Keratinocyte (primary cell): ENCODE measurements around the gene CCNY. TPM values are rescaled to one million over a fixed set of nuclear protein-coding genes. Genes with fewer than 3 reads are reported as not detected.

Experiments used
- DNase-seq: peaks from one replicate; pipeline ENCODE4 v3.0.0-alpha.2; 2011; ENCODE audit warnings: low read depth, missing footprints, low spot score
- FAIRE-seq: peaks from 2 replicates; lab custom pipeline; 2011; peaks lifted over from hg19 to GRCh38; lab: Jason Lieb, UNC
- H2AFZ ChIP-seq: 2 replicates; pipeline ENCODE4 v1.6.0; 2012; ENCODE audit warnings: low read length, control low read depth, inconsistent platforms; ENCODE audit not compliant: control insufficient read depth
- H3K27ac ChIP-seq: 2 replicates; pipeline ENCODE4 v1.5.1; 2011; ENCODE audit warnings: low read length; ENCODE audit not compliant: control insufficient read depth, insufficient read depth
- H3K27me3 ChIP-seq: 3 replicates; pipeline ENCODE4 v1.6.0; 2011; ENCODE audit warnings: low read length; ENCODE audit not compliant: control insufficient read depth, insufficient read depth; ENCODE audit errors: extremely low read depth
- H3K36me3 ChIP-seq, 2 experiments: 2 replicates in 1 of 2; 3 replicates in 1 of 2; pipeline ENCODE4 v1.5.1; 2011; ENCODE audit warnings: low read length in 2 of 2, mild to moderate bottlenecking in 1 of 2; ENCODE audit not compliant: control insufficient read depth in 2 of 2, insufficient read depth in 2 of 2; ENCODE audit errors: extremely low read depth in 1 of 2
- H3K4me1 ChIP-seq: 3 replicates; pipeline ENCODE4 v1.5.1; 2011; ENCODE audit warnings: low read length; ENCODE audit not compliant: control insufficient read depth, insufficient read depth; ENCODE audit errors: extremely low read depth
- H3K4me2 ChIP-seq: 3 replicates; pipeline ENCODE4 v1.6.0; 2011; ENCODE audit warnings: low read depth, low read length; ENCODE audit not compliant: control insufficient read depth, insufficient read depth; ENCODE audit errors: extremely low read depth
- H3K4me3 ChIP-seq, 3 experiments: fragments of 200-600 bp in 1 of 3; sonication (generic) in 1 of 3; 2 replicates in 2 of 3; 3 replicates in 1 of 3; pipeline ENCODE4 v1.5.1; 2011 to 2016; ENCODE audit warnings: low read length in 3 of 3, mild to moderate bottlenecking in 3 of 3, control low read depth in 2 of 3, inconsistent platforms in 1 of 3, low read depth in 1 of 3, mixed read lengths in 1 of 3, mixed run types in 1 of 3, moderate library complexity in 1 of 3; ENCODE audit not compliant: control insufficient read depth in 2 of 3, insufficient read depth in 2 of 3; ENCODE audit errors: extremely low read depth in 1 of 3
- H3K79me2 ChIP-seq: 2 replicates; pipeline ENCODE4 v1.6.0; 2012; ENCODE audit warnings: low read length; ENCODE audit not compliant: control insufficient read depth, insufficient read depth
- H3K9ac ChIP-seq: 3 replicates; pipeline ENCODE4 v1.6.0; 2011; ENCODE audit warnings: low read length; ENCODE audit not compliant: control insufficient read depth, insufficient read depth; ENCODE audit errors: extremely low read depth
- H3K9me1 ChIP-seq: 3 replicates; pipeline ENCODE4 v1.6.0; 2011; ENCODE audit warnings: low read length; ENCODE audit not compliant: control insufficient read depth, insufficient read depth; ENCODE audit errors: extremely low read depth
- H3K9me3 ChIP-seq: 2 replicates; pipeline ENCODE4 v1.5.1; 2012; ENCODE audit warnings: low read depth, low read length; ENCODE audit not compliant: control insufficient read depth
- H4K20me1 ChIP-seq: 3 replicates; pipeline ENCODE4 v1.6.0; 2011; ENCODE audit warnings: low read length; ENCODE audit not compliant: control insufficient read depth, insufficient read depth; ENCODE audit errors: extremely low read depth
- EZH2 ChIP-seq: IDR thresholded peaks from one replicate; pipeline ENCODE4 v1.6.1; 2012; ENCODE audit warnings: inconsistent platforms, mild to moderate bottlenecking, low read length, moderate library complexity
- dilution Hi-C: fragments of 300-500 bp; cut with MboI; formaldehyde crosslinking; loops from one replicate; pipeline ENCODE4 v1.7.0; 2020; ENCODE audit warnings: low sequenced_read_pairs; ENCODE audit not compliant: extremely low pct_ligation_motif_present
- polyA plus RNA-seq, 5 experiments: library from polyadenylated mRNA; depleted of rRNA in 3 of 5; stranded (reverse) in 3 of 5; stranded (forward) in 1 of 5; unstranded in 1 of 5; fragments of >200 nt; gene quantifications; 1 replicate in 1 of 5; 2 replicates in 3 of 5; 3 replicates in 1 of 5; pipeline versions ENCODE4 v1.2.1 to v1.2.3, GENCODE V29; 2011 to 2012; ENCODE audit warnings: missing spikeins in 2 of 5, low read depth in 1 of 5, low replicate concordance in 1 of 5
- TF ChIP-seq, protein P1 (sequence below), 3 experiments: IDR thresholded peaks in 1 of 3; conservative IDR thresholded peaks in 1 of 3; optimal IDR thresholded peaks in 1 of 3; 2 replicates in 2 of 3; 3 replicates in 1 of 3; pipeline versions ENCODE3 to v1.5.1; 2011; ENCODE audit warnings: low read length in 3 of 3, mild to moderate bottlenecking in 3 of 3, moderate library complexity in 2 of 3, control low read depth in 1 of 3, inconsistent platforms in 1 of 3; ENCODE audit not compliant: insufficient read depth in 2 of 3; ENCODE audit errors: extremely low read depth in 1 of 3

The CCNY gene
- polyA plus RNA-seq, 1 donor (not counting 4 experiments of a cell fraction or from before 2014, with no cell fraction given) = 58.9 TPM

DNA sequence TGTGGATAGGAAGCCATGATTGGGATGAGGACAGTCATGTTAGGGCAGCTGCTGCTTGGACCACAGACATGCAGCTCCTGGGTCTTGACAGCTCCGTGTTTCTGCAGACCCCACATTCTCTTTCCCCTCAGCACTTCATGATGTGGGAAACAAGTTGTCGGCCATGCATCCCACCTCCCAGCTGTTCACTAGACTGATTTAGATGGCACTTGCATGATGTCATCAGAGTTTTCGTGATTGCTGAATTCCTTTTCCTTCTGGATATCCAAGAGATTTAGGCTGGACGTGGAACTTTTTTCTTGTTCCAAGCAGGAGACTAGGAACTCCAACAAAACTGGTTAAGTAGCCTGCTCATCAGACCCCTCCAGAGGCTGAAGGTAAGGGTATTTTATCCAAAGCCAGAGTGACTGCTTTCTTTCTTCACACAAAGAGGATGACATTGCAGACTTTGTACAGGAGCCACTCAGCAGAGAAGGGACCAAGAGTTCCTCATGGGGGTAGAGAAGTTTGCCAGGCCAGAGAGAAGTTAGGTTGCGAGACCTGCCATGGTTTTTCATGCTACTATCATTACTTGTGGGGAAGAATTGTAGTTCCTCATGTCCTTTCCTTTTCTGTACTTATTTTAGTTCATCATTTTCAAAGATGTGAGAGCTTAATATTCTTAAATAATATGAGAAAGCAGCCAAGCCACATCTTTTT lies 151.2 kb downstream of the CCNY start:
- Histone ChIP-seq H3K9ac (no peak overlapping the region), H3K27ac (no peak overlapping the region), H3K4me3 (no peak overlapping the region), H3K36me3 (peaks cover 0 to 5% of the 10 kb centered on the region in 2 experiments), H3K27me3 (no peaks in the 10 kb centered on the region), H3K4me2 (no peak overlapping the region), H4K20me1 (peaks cover 3% of the 10 kb centered on the region), H3K9me1 (no peaks in the 10 kb centered on the region), H3K79me2 (peaks cover 9% of the 10 kb centered on the region), H3K4me1 (peaks cover 6% of the 10 kb centered on the region), H2AFZ (no peak overlapping the region), H3K9me3 (no peaks in the 10 kb centered on the region)
- no peak for DNase-seq
- TF ChIP-seq, protein P1, sequence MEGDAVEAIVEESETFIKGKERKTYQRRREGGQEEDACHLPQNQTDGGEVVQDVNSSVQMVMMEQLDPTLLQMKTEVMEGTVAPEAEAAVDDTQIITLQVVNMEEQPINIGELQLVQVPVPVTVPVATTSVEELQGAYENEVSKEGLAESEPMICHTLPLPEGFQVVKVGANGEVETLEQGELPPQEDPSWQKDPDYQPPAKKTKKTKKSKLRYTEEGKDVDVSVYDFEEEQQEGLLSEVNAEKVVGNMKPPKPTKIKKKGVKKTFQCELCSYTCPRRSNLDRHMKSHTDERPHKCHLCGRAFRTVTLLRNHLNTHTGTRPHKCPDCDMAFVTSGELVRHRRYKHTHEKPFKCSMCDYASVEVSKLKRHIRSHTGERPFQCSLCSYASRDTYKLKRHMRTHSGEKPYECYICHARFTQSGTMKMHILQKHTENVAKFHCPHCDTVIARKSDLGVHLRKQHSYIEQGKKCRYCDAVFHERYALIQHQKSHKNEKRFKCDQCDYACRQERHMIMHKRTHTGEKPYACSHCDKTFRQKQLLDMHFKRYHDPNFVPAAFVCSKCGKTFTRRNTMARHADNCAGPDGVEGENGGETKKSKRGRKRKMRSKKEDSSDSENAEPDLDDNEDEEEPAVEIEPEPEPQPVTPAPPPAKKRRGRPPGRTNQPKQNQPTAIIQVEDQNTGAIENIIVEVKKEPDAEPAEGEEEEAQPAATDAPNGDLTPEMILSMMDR (optimal IDR thresholded peaks at IDR 0.05 in 1 of 3, IDR thresholded peaks at IDR 0.05 in 1 of 3, conservative IDR thresholded peaks at IDR 0.05 in 1 of 3; ENCODE audit: extremely low read depth in 1 of 3, insufficient read depth in 2 of 3, low read length in 3 of 3) = no peak
- no peak for TF ChIP-seq EZH2
- no peak for FAIRE-seq
- dilution Hi-C loops = no loop called here

GRCh38 chr10:35488228-35488627 lies 151.9 kb downstream of the CCNY start:
- H4K20me1 ChIP-seq = peaks cover 5% of the 10 kb centered on the region
- no peak overlapping the region for H3K27ac ChIP-seq
- H2AFZ ChIP-seq = no peak overlapping the region
- dilution Hi-C loops = no loop called here
- no peaks in the 10 kb centered on the region for H3K27me3 ChIP-seq
- peaks cover 8% of the 10 kb centered on the region for H3K79me2 ChIP-seq
- no peak for DNase-seq
- no peak for FAIRE-seq
- H3K9ac ChIP-seq = no peak overlapping the region
- H3K4me1 ChIP-seq = peaks cover 14% of the 10 kb centered on the region
- TF ChIP-seq, protein P1 (optimal IDR thresholded peaks at IDR 0.05 in 1 of 3, IDR thresholded peaks at IDR 0.05 in 1 of 3, conservative IDR thresholded peaks at IDR 0.05 in 1 of 3; ENCODE audit: extremely low read depth in 1 of 3, insufficient read depth in 2 of 3, low read length in 3 of 3) = no peak
- TF ChIP-seq EZH2 = no peak
- no peak overlapping the region for H3K4me2 ChIP-seq
- peaks cover 0 to 5% of the 10 kb centered on the region in 2 experiments for H3K36me3 ChIP-seq
- H3K4me3 ChIP-seq = no peak overlapping the region
- H3K9me1 ChIP-seq = peaks cover 5% of the 10 kb centered on the region
- no peaks in the 10 kb centered on the region for H3K9me3 ChIP-seq
